Measurements from ENCODE around the gene CTDSPL.

CTDSPL gene

GRCh38 chr3:38009807-38010591, 148.3 kb downstream of the CTDSPL start:
- Histone ChIP-seq H3K27me3 (replicated peaks; ENCODE audit: control insufficient read depth, insufficient read depth, low read length) (no peaks in the 10 kb centered on the region), H3K4me3 (replicated peaks; ENCODE audit: low read depth, low read length) (no peak overlapping the region), H3K36me3 (ENCODE audit: control insufficient read depth, insufficient read depth, low read length) (peaks cover 8% of the 10 kb centered on the region)
- TF ChIP-seq, protein P1, sequence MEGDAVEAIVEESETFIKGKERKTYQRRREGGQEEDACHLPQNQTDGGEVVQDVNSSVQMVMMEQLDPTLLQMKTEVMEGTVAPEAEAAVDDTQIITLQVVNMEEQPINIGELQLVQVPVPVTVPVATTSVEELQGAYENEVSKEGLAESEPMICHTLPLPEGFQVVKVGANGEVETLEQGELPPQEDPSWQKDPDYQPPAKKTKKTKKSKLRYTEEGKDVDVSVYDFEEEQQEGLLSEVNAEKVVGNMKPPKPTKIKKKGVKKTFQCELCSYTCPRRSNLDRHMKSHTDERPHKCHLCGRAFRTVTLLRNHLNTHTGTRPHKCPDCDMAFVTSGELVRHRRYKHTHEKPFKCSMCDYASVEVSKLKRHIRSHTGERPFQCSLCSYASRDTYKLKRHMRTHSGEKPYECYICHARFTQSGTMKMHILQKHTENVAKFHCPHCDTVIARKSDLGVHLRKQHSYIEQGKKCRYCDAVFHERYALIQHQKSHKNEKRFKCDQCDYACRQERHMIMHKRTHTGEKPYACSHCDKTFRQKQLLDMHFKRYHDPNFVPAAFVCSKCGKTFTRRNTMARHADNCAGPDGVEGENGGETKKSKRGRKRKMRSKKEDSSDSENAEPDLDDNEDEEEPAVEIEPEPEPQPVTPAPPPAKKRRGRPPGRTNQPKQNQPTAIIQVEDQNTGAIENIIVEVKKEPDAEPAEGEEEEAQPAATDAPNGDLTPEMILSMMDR (IDR thresholded peaks at IDR 0.05; ENCODE audit: insufficient read depth, low read length, poor library complexity, severe bottlenecking), result no peak
- no peak for DNase-seq (ENCODE audit: extremely low read depth, insufficient read length)

- no peak for DNase-seq (ENCODE audit: extremely low read depth, insufficient read length)
- no peaks in the 10 kb centered on the region for H3K27me3 ChIP-seq (replicated peaks; ENCODE audit: control insufficient read depth, insufficient read depth, low read length)
- TF ChIP-seq, protein P1 (IDR thresholded peaks at IDR 0.05; ENCODE audit: insufficient read depth, low read length, poor library complexity, severe bottlenecking), result no peak
- no peak overlapping the region for H3K4me3 ChIP-seq (replicated peaks; ENCODE audit: low read depth, low read length)
- H3K36me3 ChIP-seq (ENCODE audit: control insufficient read depth, insufficient read depth, low read length), result peaks cover 4% of the 10 kb centered on the region
Observed at GRCh38 chr3:38011111-38011510, 149.4 kb downstream of the CTDSPL start.

GRCh38 chr3:38015485-38015884, 153.8 kb downstream of the CTDSPL start:
- H3K4me3 ChIP-seq (replicated peaks; ENCODE audit: low read depth, low read length), result no peak overlapping the region
- H3K27me3 ChIP-seq (replicated peaks; ENCODE audit: control insufficient read depth, insufficient read depth, low read length), result no peaks in the 10 kb centered on the region
- H3K36me3 ChIP-seq (ENCODE audit: control insufficient read depth, insufficient read depth, low read length), result no peaks in the 10 kb centered on the region
- no peak for DNase-seq (ENCODE audit: extremely low read depth, insufficient read length)
- TF ChIP-seq, protein P1 (IDR thresholded peaks at IDR 0.05; ENCODE audit: insufficient read depth, low read length, poor library complexity, severe bottlenecking), result no peak

DNA sequence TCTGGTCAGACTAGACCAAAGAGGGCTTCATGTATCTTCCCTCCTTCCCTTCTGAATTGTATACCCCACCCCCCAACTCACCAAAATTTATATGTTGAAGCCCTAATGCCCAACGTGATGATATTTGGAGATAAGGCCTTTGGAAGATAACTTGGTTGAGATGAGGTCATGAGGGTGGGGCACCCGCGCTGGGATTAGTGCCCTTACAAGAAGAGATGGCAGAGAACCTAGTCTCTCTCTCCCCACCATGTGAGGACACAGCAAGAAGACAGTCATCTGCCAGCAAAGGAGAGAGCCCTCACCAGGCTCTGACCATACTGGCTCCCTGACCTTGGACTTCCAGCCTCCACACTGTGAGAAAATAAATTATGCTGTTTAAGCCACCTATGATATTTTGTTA, 154.3 kb downstream of the CTDSPL start:
- Histone ChIP-seq H3K4me3 (replicated peaks; ENCODE audit: low read depth, low read length) (no peak overlapping the region), H3K27me3 (replicated peaks; ENCODE audit: control insufficient read depth, insufficient read depth, low read length) (no peaks in the 10 kb centered on the region), H3K36me3 (ENCODE audit: control insufficient read depth, insufficient read depth, low read length) (no peaks in the 10 kb centered on the region)
- TF ChIP-seq, protein P1 (IDR thresholded peaks at IDR 0.05; ENCODE audit: insufficient read depth, low read length, poor library complexity, severe bottlenecking), result no peak
- DNase-seq (ENCODE audit: extremely low read depth, insufficient read length), result no peak

DNA sequence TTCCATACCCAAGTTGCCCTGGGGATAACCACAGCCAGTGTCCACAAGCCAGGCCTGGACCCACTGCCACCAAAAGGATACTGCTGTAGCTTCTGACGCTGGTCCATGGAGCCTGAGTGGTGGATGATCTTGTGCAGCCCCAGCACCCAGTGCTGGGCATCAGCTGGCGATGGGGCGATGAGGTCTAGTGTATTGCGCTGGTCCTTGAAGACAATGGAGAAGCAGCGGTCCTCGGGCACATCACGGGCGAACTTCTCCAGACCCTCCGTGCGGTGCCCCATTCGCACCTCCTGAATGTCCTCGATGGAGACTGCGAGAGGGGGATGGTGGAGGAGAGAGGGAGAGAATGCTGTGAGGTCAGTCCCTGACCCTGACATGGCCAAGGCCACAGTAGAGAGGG, 154.7 kb downstream of the CTDSPL start:
- H3K4me3 ChIP-seq (replicated peaks; ENCODE audit: low read depth, low read length), result no peak overlapping the region
- TF ChIP-seq, protein P1 (IDR thresholded peaks at IDR 0.05; ENCODE audit: insufficient read depth, low read length, poor library complexity, severe bottlenecking), result no peak
- H3K36me3 ChIP-seq (ENCODE audit: control insufficient read depth, insufficient read depth, low read length), result no peaks in the 10 kb centered on the region
- no peak for DNase-seq (ENCODE audit: extremely low read depth, insufficient read length)
- no peaks in the 10 kb centered on the region for H3K27me3 ChIP-seq (replicated peaks; ENCODE audit: control insufficient read depth, insufficient read depth, low read length)

Measured in GM06990 (cell line).